Esophagus squamous epithelium (tissue), 4 donors: ENCODE measurements around the gene FKBP15.

Experiments used
- CTCF ChIP-seq, 6 experiments: fragments of 450-650 bp in 4 of 6; fragments of 200-600 bp in 2 of 6; sonication (generic) in 2 of 6; IDR thresholded peaks; one replicate each; pipeline ENCODE4 v1.5.1; 2016 to 2019; ENCODE audit warnings: antibody characterized with exemption in 6 of 6, mild to moderate bottlenecking in 4 of 6, moderate library complexity in 4 of 6
- POLR2A ChIP-seq, 4 donors: fragments of 450-650 bp; IDR thresholded peaks; one replicate each; pipeline ENCODE4 v1.6.1; 2017; ENCODE audit warnings: antibody characterized with exemption in 4 of 4, mild to moderate bottlenecking in 4 of 4, moderate library complexity in 3 of 4

GRCh38 chr9:113267911-113268566, 47.0 kb upstream of the FKBP15 start:
- TF ChIP-seq CTCF (IDR thresholded peaks at IDR 0.05): no peak
- TF ChIP-seq POLR2A (IDR thresholded peaks at IDR 0.05): no peak
